Vagina (tissue), 2 donors: ENCODE data around the gene CSTB.

ENCODE experiments used
- POLR2AphosphoS5 ChIP-seq, 2 donors: sonication (generic); formaldehyde crosslinking; IDR thresholded peaks; one replicate each; pipeline ENCODE4 v1.9.0; 2017; ENCODE audit warnings: antibody characterized with exemption in 2 of 2, mild to moderate bottlenecking in 2 of 2, low read depth in 1 of 2; ENCODE audit not compliant: insufficient read depth in 1 of 2
- TF ChIP-seq, protein P1 (sequence below), 3 experiments: fragments of 450-650 bp in 2 of 3; fragments of 200-600 bp in 1 of 3; sonication (generic) in 1 of 3; IDR thresholded peaks; one replicate each; pipeline ENCODE4 v1.5.1; 2017 to 2019; ENCODE audit warnings: antibody characterized with exemption in 3 of 3, mild to moderate bottlenecking in 2 of 3, moderate library complexity in 2 of 3

DNA sequence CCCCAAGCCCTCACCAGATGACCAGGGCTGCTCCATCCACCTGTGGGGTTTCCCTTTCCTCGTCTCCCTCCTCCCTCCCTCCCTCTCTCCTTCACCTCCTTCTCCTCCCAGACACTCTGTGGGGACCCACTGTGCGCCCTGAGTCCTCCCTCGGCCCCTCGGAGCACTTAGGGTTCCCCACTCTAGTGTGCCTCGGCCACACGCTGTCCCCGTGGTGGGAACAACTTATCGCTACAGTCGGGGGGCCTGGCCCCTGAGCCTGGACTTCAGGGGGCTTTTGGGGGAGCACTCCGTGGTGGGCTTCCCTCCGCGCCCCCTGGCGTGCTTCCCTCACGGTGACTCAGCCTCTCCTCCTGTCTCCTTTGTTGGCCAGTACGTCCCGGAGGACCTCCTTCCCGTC lies 27.5 kb downstream of the CSTB start:
- TF ChIP-seq, protein P1, sequence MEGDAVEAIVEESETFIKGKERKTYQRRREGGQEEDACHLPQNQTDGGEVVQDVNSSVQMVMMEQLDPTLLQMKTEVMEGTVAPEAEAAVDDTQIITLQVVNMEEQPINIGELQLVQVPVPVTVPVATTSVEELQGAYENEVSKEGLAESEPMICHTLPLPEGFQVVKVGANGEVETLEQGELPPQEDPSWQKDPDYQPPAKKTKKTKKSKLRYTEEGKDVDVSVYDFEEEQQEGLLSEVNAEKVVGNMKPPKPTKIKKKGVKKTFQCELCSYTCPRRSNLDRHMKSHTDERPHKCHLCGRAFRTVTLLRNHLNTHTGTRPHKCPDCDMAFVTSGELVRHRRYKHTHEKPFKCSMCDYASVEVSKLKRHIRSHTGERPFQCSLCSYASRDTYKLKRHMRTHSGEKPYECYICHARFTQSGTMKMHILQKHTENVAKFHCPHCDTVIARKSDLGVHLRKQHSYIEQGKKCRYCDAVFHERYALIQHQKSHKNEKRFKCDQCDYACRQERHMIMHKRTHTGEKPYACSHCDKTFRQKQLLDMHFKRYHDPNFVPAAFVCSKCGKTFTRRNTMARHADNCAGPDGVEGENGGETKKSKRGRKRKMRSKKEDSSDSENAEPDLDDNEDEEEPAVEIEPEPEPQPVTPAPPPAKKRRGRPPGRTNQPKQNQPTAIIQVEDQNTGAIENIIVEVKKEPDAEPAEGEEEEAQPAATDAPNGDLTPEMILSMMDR (IDR thresholded peaks at IDR 0.05), result no peak
- TF ChIP-seq POLR2AphosphoS5 (IDR thresholded peaks at IDR 0.05; ENCODE audit: insufficient read depth in 1 of 2, low read depth in 1 of 2), result no peak
